D341Med (cell line): ENCODE results near the gene MT1A.

ENCODE experiments used
- DNase-seq: peaks from one replicate; pipeline ENCODE4 v3.0.0; 2012; ENCODE audit warnings: low spot score

MT1A gene

GRCh38 chr16:56637814-56638750 is at the start of gene MT1A:
Gene MT1A, plus strand, starts transcription at chr16:56638666. Its CDS starts 73 bp downstream, at chr16:56638739.
- no peak for DNase-seq

- DNase-seq = no peak
Measured at GRCh38 chr16:56588781-56589140, 49.7 kb upstream of the MT1A start.

GRCh38 chr16:56589141-56590039 is 49.1 kb upstream of the MT1A start, which contains the start of gene MT3:
Gene MT3, plus strand, starts transcription at chr16:56589528. Its CDS starts 63 bp downstream, at chr16:56589591.
- DNase-seq = no peak

- no peak for DNase-seq
Measured at GRCh38 chr16:56591377-56592060, 46.9 kb upstream of the MT1A start.

GRCh38 chr16:56593573-56594291 is 44.7 kb upstream of the MT1A start:
- no peak for DNase-seq

GRCh38 chr16:56594292-56594619 is 44.2 kb upstream of the MT1A start:
- no peak for DNase-seq

- DNase-seq = peak; percentile 64
Measured at GRCh38 chr16:56600398-56600999, 38.0 kb upstream of the MT1A start.

- DNase-seq = no peak
Measured at GRCh38 chr16:56601325-56601724, 37.1 kb upstream of the MT1A start.

GRCh38 chr16:56603589-56603988 is 34.9 kb upstream of the MT1A start:
- DNase-seq = peak; percentile 58

- DNase-seq = no peak
Measured at GRCh38 chr16:56604966-56605365, 33.5 kb upstream of the MT1A start.

GRCh38 chr16:56605475-56605874 is 33.0 kb upstream of the MT1A start:
- no peak for DNase-seq

- DNase-seq = no peak
Measured at GRCh38 chr16:56606071-56606475, 32.4 kb upstream of the MT1A start.

GRCh38 chr16:56606476-56607108 is 31.9 kb upstream of the MT1A start:
- DNase-seq = no peak

GRCh38 chr16:56607109-56607618 is 31.3 kb upstream of the MT1A start:
- no peak for DNase-seq

GRCh38 chr16:56607675-56608042 is 30.8 kb upstream of the MT1A start:
- no peak for DNase-seq

- DNase-seq = peak; percentile 93
Measured at GRCh38 chr16:56608043-56608875, 30.2 kb upstream of the MT1A start, which contains the start of gene MT2A. Gene MT2A, plus strand, starts transcription at chr16:56608584. Its CDS starts 72 bp downstream, at chr16:56608656.

- no peak for DNase-seq
Measured at GRCh38 chr16:56608876-56609462, 29.5 kb upstream of the MT1A start.

GRCh38 chr16:56609463-56609921 is 29.0 kb upstream of the MT1A start:
- DNase-seq = no peak

- no peak for DNase-seq
Measured at GRCh38 chr16:56610017-56610608, 28.4 kb upstream of the MT1A start.
